GM12865 (cell line): ENCODE results near the gene NCAM2.

ENCODE experiments used
- DNase-seq: peaks from one replicate; pipeline ENCODE4 v3.0.0; 2010; ENCODE audit warnings: low read depth
- H3K4me3 ChIP-seq: 2 replicates; pipeline ENCODE4 v1.5.1; 2011; ENCODE audit warnings: mild to moderate bottlenecking, low read depth, low read length, control low read depth
- TF ChIP-seq, protein P1 (sequence below): IDR thresholded peaks from 2 replicates; pipeline ENCODE4 v1.5.1; 2011; ENCODE audit warnings: low read length, control low read depth, low read depth, inconsistent platforms; ENCODE audit not compliant: insufficient read depth; ENCODE audit errors: missing control alignments

The NCAM2 gene

DNA sequence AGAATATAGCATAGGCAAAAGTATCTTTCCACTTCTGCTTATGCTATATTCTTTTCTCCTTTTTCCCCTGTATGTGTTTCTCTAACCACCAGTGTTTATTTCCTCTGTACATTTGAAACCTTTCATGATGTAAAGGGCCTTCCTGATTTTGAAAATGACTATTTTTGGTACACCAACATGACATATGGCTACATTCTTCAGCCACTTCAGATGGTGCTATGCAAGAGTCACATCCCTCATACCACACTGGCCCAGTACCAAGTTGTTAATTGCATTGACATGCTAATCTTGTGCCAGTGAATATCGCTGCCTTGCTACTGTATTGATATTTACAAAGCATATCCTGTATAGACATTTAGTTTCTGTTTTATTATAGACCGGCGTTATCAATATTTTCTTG is 408.7 kb downstream of the NCAM2 start:
- TF ChIP-seq, protein P1, sequence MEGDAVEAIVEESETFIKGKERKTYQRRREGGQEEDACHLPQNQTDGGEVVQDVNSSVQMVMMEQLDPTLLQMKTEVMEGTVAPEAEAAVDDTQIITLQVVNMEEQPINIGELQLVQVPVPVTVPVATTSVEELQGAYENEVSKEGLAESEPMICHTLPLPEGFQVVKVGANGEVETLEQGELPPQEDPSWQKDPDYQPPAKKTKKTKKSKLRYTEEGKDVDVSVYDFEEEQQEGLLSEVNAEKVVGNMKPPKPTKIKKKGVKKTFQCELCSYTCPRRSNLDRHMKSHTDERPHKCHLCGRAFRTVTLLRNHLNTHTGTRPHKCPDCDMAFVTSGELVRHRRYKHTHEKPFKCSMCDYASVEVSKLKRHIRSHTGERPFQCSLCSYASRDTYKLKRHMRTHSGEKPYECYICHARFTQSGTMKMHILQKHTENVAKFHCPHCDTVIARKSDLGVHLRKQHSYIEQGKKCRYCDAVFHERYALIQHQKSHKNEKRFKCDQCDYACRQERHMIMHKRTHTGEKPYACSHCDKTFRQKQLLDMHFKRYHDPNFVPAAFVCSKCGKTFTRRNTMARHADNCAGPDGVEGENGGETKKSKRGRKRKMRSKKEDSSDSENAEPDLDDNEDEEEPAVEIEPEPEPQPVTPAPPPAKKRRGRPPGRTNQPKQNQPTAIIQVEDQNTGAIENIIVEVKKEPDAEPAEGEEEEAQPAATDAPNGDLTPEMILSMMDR, result no peak
- H3K4me3 ChIP-seq, result no peak overlapping the region
- DNase-seq, result no peak

DNA sequence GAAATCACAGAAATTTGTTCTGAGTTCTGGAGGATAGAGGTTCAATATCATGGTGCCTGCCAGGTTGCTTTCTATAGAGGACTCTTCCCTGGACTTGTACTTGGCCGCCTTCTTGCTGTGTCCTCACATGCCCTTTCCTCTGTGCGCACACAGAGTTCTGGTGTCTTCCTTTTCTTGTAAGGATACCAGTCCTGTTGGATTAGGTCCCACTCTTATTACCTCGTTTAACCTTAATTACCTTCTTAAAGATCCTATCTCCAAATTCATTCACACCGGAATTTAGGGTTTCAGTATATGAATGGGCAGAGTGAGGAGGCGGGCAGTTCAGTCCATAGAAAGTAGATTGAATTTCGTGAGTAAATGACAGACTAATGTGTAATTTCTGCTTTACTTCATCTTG is 413.9 kb downstream of the NCAM2 start:
- DNase-seq, result no peak
- H3K4me3 ChIP-seq, result no peak overlapping the region
- TF ChIP-seq, protein P1, result no peak

DNA sequence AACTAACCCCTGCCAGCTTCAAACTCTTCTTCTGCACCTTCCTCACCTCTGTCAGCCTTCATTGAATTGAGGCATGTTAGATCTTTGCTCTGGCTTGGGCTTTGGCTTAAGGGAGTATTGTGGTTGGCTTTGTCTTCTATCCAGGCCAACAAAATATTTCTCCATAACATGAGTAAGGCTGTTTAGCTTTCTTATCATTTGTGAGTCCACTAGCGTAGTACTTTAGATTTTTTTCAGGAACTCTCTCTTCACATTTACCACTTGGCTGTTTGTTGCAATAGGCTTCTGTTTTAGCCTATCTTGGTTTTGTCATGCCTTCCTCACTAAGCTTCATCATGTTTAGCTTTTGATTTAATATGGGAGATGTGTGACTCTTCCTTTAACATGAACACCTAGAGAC is 417.5 kb downstream of the NCAM2 start:
- H3K4me3 ChIP-seq, result no peak overlapping the region
- DNase-seq, result no peak
- TF ChIP-seq, protein P1, result no peak

DNA sequence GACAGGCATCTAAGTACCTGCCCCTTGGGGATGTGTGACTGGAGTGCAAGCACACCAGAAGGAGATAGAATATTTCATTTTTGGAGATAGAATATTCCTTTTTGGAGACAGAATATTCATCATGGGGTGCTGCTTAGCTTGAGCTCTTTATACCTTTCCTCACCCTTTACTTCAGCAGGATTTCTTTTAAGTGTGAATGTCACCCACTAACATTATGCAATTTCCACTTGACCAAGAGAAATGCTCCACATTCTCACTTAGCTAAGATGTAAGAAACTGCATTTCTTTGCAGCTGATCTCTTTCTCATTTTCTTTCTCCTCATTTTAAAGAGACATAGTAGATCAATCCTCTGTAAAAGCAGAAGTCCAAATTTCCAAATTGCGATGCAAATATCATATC is 436.7 kb downstream of the NCAM2 start:
- no peak for DNase-seq
- TF ChIP-seq, protein P1, result no peak
- no peak overlapping the region for H3K4me3 ChIP-seq

DNA sequence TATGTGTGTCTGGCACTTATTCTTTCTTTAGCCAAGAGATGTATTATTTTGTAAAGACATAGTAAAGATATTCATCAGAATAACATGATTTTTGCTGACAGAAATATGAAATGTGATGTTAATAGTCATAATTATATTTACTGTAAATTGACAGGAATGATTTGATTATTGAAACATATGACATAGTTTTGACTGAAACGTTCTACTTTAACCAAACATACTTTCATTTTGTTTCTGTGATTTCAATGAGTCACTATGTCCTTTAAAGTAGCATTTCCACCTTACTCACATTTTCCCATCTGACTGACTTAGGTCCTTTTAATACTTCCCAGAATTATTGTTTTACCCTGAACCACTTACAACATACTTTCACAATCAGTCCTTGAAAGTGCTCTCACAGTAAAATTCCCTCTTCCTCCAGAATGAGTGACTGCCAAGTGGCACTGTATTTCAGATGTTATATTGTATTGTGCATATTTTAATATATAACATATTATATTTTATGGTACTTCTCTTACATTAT is 437.9 kb downstream of the NCAM2 start:
- TF ChIP-seq, protein P1, result no peak
- no peak overlapping the region for H3K4me3 ChIP-seq
- DNase-seq, result no peak

DNA sequence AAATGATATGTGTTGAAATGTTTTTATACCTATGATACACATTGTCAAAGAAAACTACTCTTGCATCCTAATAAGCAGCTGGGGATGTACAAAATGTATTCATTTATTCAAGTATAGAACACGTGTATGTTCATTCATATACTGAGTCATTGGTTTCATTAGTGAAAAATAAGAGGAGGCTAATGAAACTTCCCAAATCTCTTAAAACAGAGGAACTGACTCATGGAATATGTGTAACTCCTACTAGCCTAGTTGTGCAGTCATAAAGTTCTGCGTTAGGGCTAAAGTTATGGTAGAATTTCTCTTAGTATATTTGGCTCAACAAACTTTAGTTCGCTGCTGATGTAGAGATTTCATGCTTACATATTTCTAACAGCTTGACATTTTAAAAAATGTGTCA is 441.6 kb downstream of the NCAM2 start:
- no peak for DNase-seq
- no peak overlapping the region for H3K4me3 ChIP-seq
- TF ChIP-seq, protein P1, result no peak

DNA sequence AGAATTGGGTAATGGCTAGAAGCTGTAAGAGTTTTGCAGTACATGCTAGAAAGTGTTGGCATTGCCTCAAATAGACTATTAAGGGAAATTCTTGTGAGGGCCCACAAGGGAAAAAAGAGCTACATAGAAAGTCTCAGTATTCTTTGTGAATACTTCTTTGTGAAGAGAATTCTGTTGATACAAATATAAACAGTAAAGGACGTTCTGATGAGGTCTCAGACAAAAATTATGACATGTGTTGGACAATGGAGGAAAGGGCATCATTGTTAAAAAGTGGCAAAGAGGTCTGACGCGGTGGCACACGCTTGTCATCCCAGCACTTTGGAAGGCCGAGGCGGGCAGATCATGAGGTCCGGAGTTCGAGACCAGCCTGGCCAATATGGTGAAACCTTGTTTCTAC is 458.9 kb downstream of the NCAM2 start:
- no peak overlapping the region for H3K4me3 ChIP-seq
- TF ChIP-seq, protein P1, result no peak
- no peak for DNase-seq
